Liver (tissue), 9 donors: ENCODE measurements around the gene ETV6. TPM values are rescaled to one million over a fixed set of nuclear protein-coding genes. Genes with fewer than 3 reads are reported as not detected.

ENCODE experiments used
- DNase-seq: peaks from one replicate; pipeline ENCODE4 v3.0.0-alpha.2; 2017; ENCODE audit warnings: low spot score
- H3K27ac ChIP-seq, 2 donors: one replicate each; pipeline ENCODE4 v1.7.0; 2013; ENCODE audit warnings: inconsistent platforms in 2 of 2, low read length in 2 of 2, control low read depth in 1 of 2, low read depth in 1 of 2, mild to moderate bottlenecking in 1 of 2
- H3K27me3 ChIP-seq, 4 donors: one replicate each; pipeline versions ENCODE4 v1.6.1 to v1.7.0; 2013; ENCODE audit warnings: low read length in 3 of 4, inconsistent platforms in 1 of 4, mild to moderate bottlenecking in 1 of 4, moderate library complexity in 1 of 4; ENCODE audit not compliant: control insufficient read depth in 4 of 4, insufficient read depth in 4 of 4
- H3K36me3 ChIP-seq, 4 donors: one replicate each; pipeline versions ENCODE4 v1.6.1 to v1.7.0; 2013; ENCODE audit warnings: low read length in 3 of 4, mild to moderate bottlenecking in 3 of 4, low read depth in 1 of 4, moderate library complexity in 1 of 4; ENCODE audit not compliant: control insufficient read depth in 4 of 4, insufficient read depth in 3 of 4
- H3K4me1 ChIP-seq, 4 donors: one replicate each; pipeline versions ENCODE4 v1.6.1 to v1.7.0; 2013; ENCODE audit warnings: low read length in 3 of 4, mild to moderate bottlenecking in 3 of 4, moderate library complexity in 1 of 4; ENCODE audit not compliant: control insufficient read depth in 4 of 4, insufficient read depth in 4 of 4
- H3K4me3 ChIP-seq, 3 donors: one replicate each; pipeline versions ENCODE4 v1.6.1 to v1.7.0; 2013; ENCODE audit warnings: low read length in 3 of 3, control low read depth in 1 of 3, low read depth in 1 of 3, mild to moderate bottlenecking in 1 of 3
- H3K9ac ChIP-seq, 2 donors: one replicate each; pipeline ENCODE4 v1.7.0; 2013; ENCODE audit warnings: low read length in 2 of 2, mild to moderate bottlenecking in 2 of 2, moderate library complexity in 2 of 2, control low read depth in 1 of 2, low read depth in 1 of 2
- H3K9me3 ChIP-seq, 4 donors: one replicate each; pipeline versions ENCODE4 v1.6.1 to v1.7.0; 2013; ENCODE audit warnings: low read length in 3 of 4; ENCODE audit not compliant: control insufficient read depth in 4 of 4
- EGR1 ChIP-seq, 2 donors: IDR thresholded peaks; 2 replicates each; pipeline ENCODE4 v1.6.1; 2016 to 2018; ENCODE audit warnings: antibody characterized with exemption in 2 of 2, low read depth in 2 of 2
- FOXA2 ChIP-seq: IDR thresholded peaks from 2 replicates; pipeline ENCODE4 v1.6.1; 2016; ENCODE audit warnings: antibody characterized with exemption
- GABPA ChIP-seq, 2 donors: IDR thresholded peaks in 1 of 2; conservative IDR thresholded peaks in 1 of 2; 2 replicates each; pipeline ENCODE4 v1.6.1; 2016; ENCODE audit warnings: antibody characterized with exemption in 2 of 2, mild to moderate bottlenecking in 1 of 2, moderate library complexity in 1 of 2
- HNF4A ChIP-seq, 2 donors: conservative IDR thresholded peaks; 2 replicates each; pipeline ENCODE4 v1.6.1; 2016; ENCODE audit warnings: antibody characterized with exemption in 2 of 2, mild to moderate bottlenecking in 2 of 2
- HNF4G ChIP-seq: IDR thresholded peaks from 2 replicates; pipeline ENCODE4 v1.6.1; 2016; ENCODE audit warnings: antibody characterized with exemption
- JUND ChIP-seq, 2 donors: IDR thresholded peaks; 2 replicates each; pipeline ENCODE4 v1.6.1; 2016; ENCODE audit warnings: antibody characterized with exemption in 2 of 2
- RAD21 ChIP-seq, 2 donors: IDR thresholded peaks; 2 replicates each; pipeline ENCODE4 v1.6.1; 2016; ENCODE audit warnings: antibody characterized with exemption in 2 of 2, mild to moderate bottlenecking in 2 of 2
- RXRA ChIP-seq, 2 donors: IDR thresholded peaks; 2 replicates each; pipeline ENCODE4 v1.6.1; 2017 to 2018; ENCODE audit warnings: antibody characterized with exemption in 2 of 2, mild to moderate bottlenecking in 1 of 2
- SP1 ChIP-seq: IDR thresholded peaks from 2 replicates; pipeline ENCODE4 v1.6.1; 2018; ENCODE audit warnings: antibody characterized with exemption, mild to moderate bottlenecking
- YY1 ChIP-seq: IDR thresholded peaks from 2 replicates; pipeline ENCODE4 v1.6.1; 2016; ENCODE audit warnings: antibody characterized with exemption, mild to moderate bottlenecking
- WGBS: extraction: QIAGEN DNeasy Blood & Tissue Kit; methylation state at CpG from one replicate; pipeline ENCODE4 v1.1.7; 2013; 5-methylcytosine and 5-hydroxymethylcytosine counted together
- polyA plus RNA-seq, 2 donors: library from polyadenylated mRNA; stranded (reverse) in 1 of 2; unstranded in 1 of 2; fragments of 200-250 nt in 1 of 2; fragments of >200 nt in 1 of 2; fragmentation: Nextera tagmentation in 1 of 2; extraction: Ambion mirVana in 1 of 2; gene quantifications; one replicate each; pipeline versions ENCODE4 v1.2.1 to v1.2.3, GENCODE V29; 2013 to 2015
- total RNA-seq, 2 donors: library from RNA; depleted of rRNA; stranded (reverse); fragments of >200 nt; gene quantifications; one replicate each; pipeline ENCODE4 v1.2.3, GENCODE V29; 2014
- TF ChIP-seq, protein P1 (sequence below): IDR thresholded peaks from 2 replicates; pipeline ENCODE4 v1.6.1; 2016; ENCODE audit warnings: antibody characterized with exemption
- TF ChIP-seq, protein P2 (sequence below): IDR thresholded peaks from 2 replicates; pipeline ENCODE4 v1.6.1; 2016; ENCODE audit warnings: antibody characterized with exemption
- TF ChIP-seq, protein P3 (sequence below): IDR thresholded peaks from 2 replicates; pipeline ENCODE4 v1.6.1; 2016; ENCODE audit warnings: antibody characterized with exemption, mild to moderate bottlenecking
- TF ChIP-seq, protein P4 (sequence below): IDR thresholded peaks from 2 replicates; pipeline ENCODE4 v1.6.1; 2016; ENCODE audit warnings: antibody characterized with exemption
- donor health status: healthy.
- donor health status: healthy.
- donor health status: healthy.
- donor health status: healthy.
- donor health status: healthy.

The ETV6 gene
- total and polyA plus RNA-seq, 4 donors: 2.0 to 6.2 (median 3.5) TPM

DNA sequence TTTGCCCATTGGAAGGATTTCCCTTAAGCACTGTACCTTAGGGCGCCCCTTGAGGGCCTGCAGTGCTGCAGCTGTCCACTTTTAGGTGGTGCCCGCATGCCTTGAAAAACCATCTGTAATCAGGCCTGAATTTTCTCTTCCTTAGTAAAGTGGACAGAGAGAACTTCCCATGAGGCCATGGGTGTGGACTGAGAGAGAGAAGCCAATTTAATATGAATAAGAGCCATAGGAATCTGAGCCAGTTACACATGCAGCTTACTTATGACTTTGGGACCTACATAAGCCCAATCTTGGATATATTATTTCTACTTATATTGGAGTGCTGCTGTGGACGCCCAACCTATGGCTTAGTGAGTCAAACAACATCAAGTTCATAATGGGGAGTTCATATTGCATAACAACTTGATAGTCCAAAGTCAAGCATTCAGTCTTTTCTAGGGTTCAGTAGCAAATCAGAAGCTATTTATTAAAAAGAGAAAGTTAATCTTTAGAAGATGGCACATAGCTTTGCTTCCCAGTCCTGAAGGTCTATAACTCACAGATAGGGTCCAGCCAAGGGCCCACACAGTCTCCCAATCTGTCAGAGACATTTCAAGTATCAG is 11.1 kb upstream of the ETV6 start:
- Histone ChIP-seq H3K36me3 (no peaks in the 10 kb centered on the region), H3K4me1 (peaks cover 0 to 12% (median 4%) of the 10 kb centered on the region in 4 donors), H3K27ac (peak overlapping the region in 1 of 2 donors; percentile 61), H3K4me3 (no peak overlapping the region), H3K27me3 (no peaks in the 10 kb centered on the region), H3K9me3 (peaks cover 0 to 8% (median 0%) of the 10 kb centered on the region in 4 donors), H3K9ac (no peak overlapping the region)
- DNase-seq: no peak
- no peak for TF ChIP-seq GABPA (IDR thresholded peaks at IDR 0.05 in 1 of 2, conservative IDR thresholded peaks at IDR 0.05 in 1 of 2)
- peak in 1 of 2 donors; percentile 26 for TF ChIP-seq RAD21 (IDR thresholded peaks at IDR 0.05)
- TF ChIP-seq JUND (IDR thresholded peaks at IDR 0.05): peak in 1 of 2 donors; percentile 50
- TF ChIP-seq SP1: peak; percentile 61
- TF ChIP-seq HNF4A (conservative IDR thresholded peaks at IDR 0.05): peak; percentile 90 to 94
- TF ChIP-seq, protein P1, sequence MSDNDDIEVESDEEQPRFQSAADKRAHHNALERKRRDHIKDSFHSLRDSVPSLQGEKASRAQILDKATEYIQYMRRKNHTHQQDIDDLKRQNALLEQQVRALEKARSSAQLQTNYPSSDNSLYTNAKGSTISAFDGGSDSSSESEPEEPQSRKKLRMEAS: peak; percentile 84
- no peak for TF ChIP-seq FOXA2
- TF ChIP-seq RXRA (IDR thresholded peaks at IDR 0.05): peak; percentile 65 to 74
- peak; percentile 49 for TF ChIP-seq YY1
- TF ChIP-seq, protein P2, sequence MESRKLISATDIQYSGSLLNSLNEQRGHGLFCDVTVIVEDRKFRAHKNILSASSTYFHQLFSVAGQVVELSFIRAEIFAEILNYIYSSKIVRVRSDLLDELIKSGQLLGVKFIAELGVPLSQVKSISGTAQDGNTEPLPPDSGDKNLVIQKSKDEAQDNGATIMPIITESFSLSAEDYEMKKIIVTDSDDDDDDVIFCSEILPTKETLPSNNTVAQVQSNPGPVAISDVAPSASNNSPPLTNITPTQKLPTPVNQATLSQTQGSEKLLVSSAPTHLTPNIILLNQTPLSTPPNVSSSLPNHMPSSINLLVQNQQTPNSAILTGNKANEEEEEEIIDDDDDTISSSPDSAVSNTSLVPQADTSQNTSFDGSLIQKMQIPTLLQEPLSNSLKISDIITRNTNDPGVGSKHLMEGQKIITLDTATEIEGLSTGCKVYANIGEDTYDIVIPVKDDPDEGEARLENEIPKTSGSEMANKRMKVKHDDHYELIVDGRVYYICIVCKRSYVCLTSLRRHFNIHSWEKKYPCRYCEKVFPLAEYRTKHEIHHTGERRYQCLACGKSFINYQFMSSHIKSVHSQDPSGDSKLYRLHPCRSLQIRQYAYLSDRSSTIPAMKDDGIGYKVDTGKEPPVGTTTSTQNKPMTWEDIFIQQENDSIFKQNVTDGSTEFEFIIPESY: peak; percentile 60
- TF ChIP-seq, protein P3, sequence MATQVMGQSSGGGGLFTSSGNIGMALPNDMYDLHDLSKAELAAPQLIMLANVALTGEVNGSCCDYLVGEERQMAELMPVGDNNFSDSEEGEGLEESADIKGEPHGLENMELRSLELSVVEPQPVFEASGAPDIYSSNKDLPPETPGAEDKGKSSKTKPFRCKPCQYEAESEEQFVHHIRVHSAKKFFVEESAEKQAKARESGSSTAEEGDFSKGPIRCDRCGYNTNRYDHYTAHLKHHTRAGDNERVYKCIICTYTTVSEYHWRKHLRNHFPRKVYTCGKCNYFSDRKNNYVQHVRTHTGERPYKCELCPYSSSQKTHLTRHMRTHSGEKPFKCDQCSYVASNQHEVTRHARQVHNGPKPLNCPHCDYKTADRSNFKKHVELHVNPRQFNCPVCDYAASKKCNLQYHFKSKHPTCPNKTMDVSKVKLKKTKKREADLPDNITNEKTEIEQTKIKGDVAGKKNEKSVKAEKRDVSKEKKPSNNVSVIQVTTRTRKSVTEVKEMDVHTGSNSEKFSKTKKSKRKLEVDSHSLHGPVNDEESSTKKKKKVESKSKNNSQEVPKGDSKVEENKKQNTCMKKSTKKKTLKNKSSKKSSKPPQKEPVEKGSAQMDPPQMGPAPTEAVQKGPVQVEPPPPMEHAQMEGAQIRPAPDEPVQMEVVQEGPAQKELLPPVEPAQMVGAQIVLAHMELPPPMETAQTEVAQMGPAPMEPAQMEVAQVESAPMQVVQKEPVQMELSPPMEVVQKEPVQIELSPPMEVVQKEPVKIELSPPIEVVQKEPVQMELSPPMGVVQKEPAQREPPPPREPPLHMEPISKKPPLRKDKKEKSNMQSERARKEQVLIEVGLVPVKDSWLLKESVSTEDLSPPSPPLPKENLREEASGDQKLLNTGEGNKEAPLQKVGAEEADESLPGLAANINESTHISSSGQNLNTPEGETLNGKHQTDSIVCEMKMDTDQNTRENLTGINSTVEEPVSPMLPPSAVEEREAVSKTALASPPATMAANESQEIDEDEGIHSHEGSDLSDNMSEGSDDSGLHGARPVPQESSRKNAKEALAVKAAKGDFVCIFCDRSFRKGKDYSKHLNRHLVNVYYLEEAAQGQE: no peak
- TF ChIP-seq, protein P4, sequence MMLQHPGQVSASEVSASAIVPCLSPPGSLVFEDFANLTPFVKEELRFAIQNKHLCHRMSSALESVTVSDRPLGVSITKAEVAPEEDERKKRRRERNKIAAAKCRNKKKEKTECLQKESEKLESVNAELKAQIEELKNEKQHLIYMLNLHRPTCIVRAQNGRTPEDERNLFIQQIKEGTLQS: no peak
- peak; percentile 56 for TF ChIP-seq HNF4G
- peak in 1 of 2 donors; percentile 54 for TF ChIP-seq EGR1 (IDR thresholded peaks at IDR 0.05; ENCODE audit: low read depth in 2 of 2)
- WGBS: 76% methylated on average over 3 of the region's 3 CpGs

DNA sequence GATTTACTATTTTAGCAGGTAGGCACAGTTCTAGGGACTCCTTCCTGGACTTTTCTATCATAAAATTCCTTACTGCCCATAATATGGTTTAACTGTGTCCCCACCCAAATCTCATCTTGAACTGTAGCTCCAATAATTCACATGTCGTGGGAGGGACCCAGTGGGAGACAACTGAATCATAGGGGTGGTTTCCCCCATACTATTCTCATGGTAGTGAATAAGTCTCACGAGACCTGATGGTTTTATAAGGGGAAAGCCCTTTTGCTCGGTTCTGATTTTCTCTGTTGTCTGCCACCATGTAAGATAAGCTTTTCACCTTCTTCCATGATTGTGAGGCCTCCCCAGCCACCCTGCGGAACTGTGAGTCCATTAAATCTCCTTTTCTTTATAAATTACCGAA is 10.0 kb upstream of the ETV6 start:
- H3K4me3 ChIP-seq: no peak overlapping the region
- H3K36me3 ChIP-seq: no peaks in the 10 kb centered on the region
- TF ChIP-seq FOXA2 (no peak), JUND (IDR thresholded peaks at IDR 0.05) (no peak), RXRA (IDR thresholded peaks at IDR 0.05) (no peak)
- no peaks in the 10 kb centered on the region for H3K27me3 ChIP-seq
- peaks cover 0 to 8% (median 0%) of the 10 kb centered on the region in 4 donors for H3K9me3 ChIP-seq
- WGBS: 94% methylated on average over 5 of the region's 5 CpGs
- no peak overlapping the region for H3K27ac ChIP-seq
- H3K9ac ChIP-seq: no peak overlapping the region
- DNase-seq: no peak
- peaks cover 0 to 12% (median 4%) of the 10 kb centered on the region in 4 donors for H3K4me1 ChIP-seq
